ENCODE data around the gene S100A11.

The S100A11 gene

GRCh38 chr1:151984313-151984956 lies 52.4 kb downstream of the S100A11 start:
- DNase-seq (ENCODE audit: low spot score) = peak; percentile 88

All from activated CD4-positive, alpha-beta T cell treated with anti-CD3 and anti-CD28 coated beads, Interleukin-2, Interleukin-4, amounts not matched to agents 100 ng/mL and 50 ng/mL, durations not matched to agents 16 hours and 8 hours (primary cell).